ACC112 (cell line): ENCODE results near the gene GNS.
"Not testable (repeated sequence)": the region's sequence is repeated elsewhere in the genome, so short reads cannot be mapped to it uniquely, and the experiment has no call there.

Experiments used
- H2AFZ ChIP-seq: fragments of 200-600 bp; sonication (generic); one replicate; pipeline ENCODE4 v1.6.0; 2017; ENCODE audit warnings: antibody characterized with exemption, low read length; ENCODE audit not compliant: unreplicated experiment
- H3K27ac ChIP-seq: fragments of 200-600 bp; sonication (generic); 2 replicates; pipeline ENCODE4 v1.5.1; 2014; ENCODE audit warnings: low read depth, mild to moderate bottlenecking, antibody characterized with exemption, low read length, moderate library complexity
- H3K27me3 ChIP-seq: fragments of 200-600 bp; sonication (generic); 2 replicates; pipeline ENCODE4 v1.6.1; 2014; ENCODE audit warnings: mild to moderate bottlenecking, antibody characterized with exemption, low read length, moderate library complexity, mixed read lengths; ENCODE audit not compliant: insufficient read depth
- H3K36me3 ChIP-seq: fragments of 200-600 bp; sonication (generic); 2 replicates; pipeline ENCODE4 v1.6.1; 2016; ENCODE audit warnings: mild to moderate bottlenecking, antibody characterized with exemption, low read length, moderate library complexity, mixed read lengths; ENCODE audit not compliant: insufficient read depth
- H3K4me1 ChIP-seq: fragments of 200-600 bp; sonication (generic); one replicate; pipeline ENCODE4 v1.6.1; 2016; ENCODE audit warnings: low read length, mixed read lengths; ENCODE audit not compliant: insufficient read depth, unreplicated experiment, control insufficient read depth
- H3K4me3 ChIP-seq: fragments of 200-600 bp; sonication (generic); 2 replicates; pipeline ENCODE4 v1.5.1; 2014; ENCODE audit warnings: mild to moderate bottlenecking, low read depth, low read length
- H3K79me2 ChIP-seq: fragments of 200-600 bp; sonication (generic); one replicate; pipeline ENCODE4 v1.6.0; 2016; ENCODE audit warnings: low read length; ENCODE audit not compliant: control insufficient read depth, unreplicated experiment, insufficient read depth

Gene GNS

GRCh38 chr12:64700532-64700931, 58.7 kb downstream of the GNS start:
- H3K36me3 ChIP-seq, result no peaks in the 10 kb centered on the region
- peaks cover 8% of the 10 kb centered on the region for H3K4me1 ChIP-seq
- H2AFZ ChIP-seq, result no peak overlapping the region
- no peaks in the 10 kb centered on the region for H3K27me3 ChIP-seq
- H3K27ac ChIP-seq, result no peak overlapping the region
- no peak overlapping the region for H3K4me3 ChIP-seq
- H3K79me2 ChIP-seq, result no peaks in the 10 kb centered on the region

- Histone ChIP-seq H3K4me3 (no peak overlapping the region), H2AFZ (no peak overlapping the region), H3K27ac (no peak overlapping the region), H3K36me3 (no peaks in the 10 kb centered on the region), H3K79me2 (no peaks in the 10 kb centered on the region), H3K4me1 (peaks cover 8% of the 10 kb centered on the region), H3K27me3 (no peaks in the 10 kb centered on the region)
These were observed 59.6 kb downstream of the GNS start for GRCh38 chr12:64699504-64700115.

- no peak overlapping the region for H3K27ac ChIP-seq
These were observed 63.0 kb downstream of the GNS start for GRCh38 chr12:64696080-64696741.

DNA sequence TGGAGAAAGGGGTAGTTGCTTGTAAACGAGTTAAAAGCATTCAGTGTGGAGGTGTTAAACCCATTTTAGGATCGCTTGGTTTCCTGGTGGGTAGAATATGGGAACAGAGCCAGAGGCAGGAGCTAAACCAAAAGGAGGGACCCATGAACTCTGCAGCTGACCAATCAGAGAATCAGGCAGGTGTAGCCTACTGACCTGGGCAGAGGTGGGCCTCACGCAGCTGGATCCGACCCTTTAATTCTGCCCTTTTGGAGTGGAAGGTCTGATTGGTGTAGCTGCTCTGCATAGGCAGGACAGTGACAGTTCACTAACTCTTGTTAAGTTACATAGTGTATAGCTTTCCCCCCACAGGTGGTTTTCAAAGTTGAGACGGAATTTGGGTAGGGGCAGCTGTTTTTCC, 63.7 kb downstream of the GNS start:
- H3K36me3 ChIP-seq, result no peaks in the 10 kb centered on the region
- no peak overlapping the region for H3K27ac ChIP-seq
- H3K4me1 ChIP-seq, result peaks cover 7% of the 10 kb centered on the region
- H3K27me3 ChIP-seq, result no peaks in the 10 kb centered on the region
- H3K4me3 ChIP-seq, result no peak overlapping the region
- H2AFZ ChIP-seq, result no peak overlapping the region
- no peaks in the 10 kb centered on the region for H3K79me2 ChIP-seq

More at GRCh38 chr12:64696080-64696741, 63.0 kb downstream of the GNS start:
- H3K27me3 ChIP-seq, result no peaks in the 10 kb centered on the region
- H3K36me3 ChIP-seq, result no peaks in the 10 kb centered on the region
- no peaks in the 10 kb centered on the region for H3K79me2 ChIP-seq
- no peak overlapping the region for H3K4me3 ChIP-seq
- H2AFZ ChIP-seq, result no peak overlapping the region
- peaks cover 12% of the 10 kb centered on the region for H3K4me1 ChIP-seq

- Histone ChIP-seq H2AFZ (no peak overlapping the region), H3K4me3 (no peak overlapping the region), H3K4me1 (peaks cover 7% of the 10 kb centered on the region), H3K27me3 (no peaks in the 10 kb centered on the region), H3K27ac (no peak overlapping the region), H3K79me2 (no peaks in the 10 kb centered on the region), H3K36me3 (no peaks in the 10 kb centered on the region)
These were observed 64.8 kb downstream of the GNS start for GRCh38 chr12:64694130-64695040.

GRCh38 chr12:64691795-64692583, 67.2 kb downstream of the GNS start:
- Histone ChIP-seq H3K27ac (no peak overlapping the region), H3K4me3 (no peak overlapping the region), H3K4me1 (peaks cover 7% of the 10 kb centered on the region), H3K79me2 (no peaks in the 10 kb centered on the region), H3K36me3 (no peaks in the 10 kb centered on the region), H2AFZ (no peak overlapping the region), H3K27me3 (no peaks in the 10 kb centered on the region)

DNA sequence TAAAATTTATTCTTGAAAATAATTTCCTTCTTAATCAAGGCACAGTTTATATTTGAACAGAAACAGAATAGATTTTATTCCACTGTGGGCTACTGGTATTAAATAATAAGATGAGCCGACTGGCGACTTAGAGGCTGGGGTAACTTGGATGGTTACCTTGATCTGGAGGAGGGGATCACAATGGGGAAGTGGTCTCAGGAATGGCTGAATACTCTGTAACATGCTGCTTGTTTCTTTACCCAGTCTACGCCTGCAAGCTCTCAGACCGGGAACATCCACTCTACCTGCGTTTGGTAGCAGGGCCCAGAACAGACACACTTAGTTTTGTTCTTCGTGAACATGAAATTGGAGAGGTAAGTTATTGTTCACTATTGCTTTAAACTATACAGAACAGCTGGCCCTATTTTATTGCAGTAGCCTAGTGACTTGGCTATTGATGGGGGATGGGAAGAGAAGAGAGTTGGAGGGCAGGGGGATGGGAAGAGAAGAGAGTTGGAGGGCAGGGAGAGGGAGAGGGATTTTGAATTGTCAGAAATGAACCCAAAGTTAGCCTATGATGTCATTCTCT, 67.9 kb downstream of the GNS start:
- no peak overlapping the region for H3K27ac ChIP-seq
- no peaks in the 10 kb centered on the region for H3K79me2 ChIP-seq
- no peaks in the 10 kb centered on the region for H3K27me3 ChIP-seq
- H2AFZ ChIP-seq, result no peak overlapping the region
- H3K4me1 ChIP-seq, result peaks cover 7% of the 10 kb centered on the region
- H3K4me3 ChIP-seq, result no peak overlapping the region
- H3K36me3 ChIP-seq, result no peaks in the 10 kb centered on the region

DNA sequence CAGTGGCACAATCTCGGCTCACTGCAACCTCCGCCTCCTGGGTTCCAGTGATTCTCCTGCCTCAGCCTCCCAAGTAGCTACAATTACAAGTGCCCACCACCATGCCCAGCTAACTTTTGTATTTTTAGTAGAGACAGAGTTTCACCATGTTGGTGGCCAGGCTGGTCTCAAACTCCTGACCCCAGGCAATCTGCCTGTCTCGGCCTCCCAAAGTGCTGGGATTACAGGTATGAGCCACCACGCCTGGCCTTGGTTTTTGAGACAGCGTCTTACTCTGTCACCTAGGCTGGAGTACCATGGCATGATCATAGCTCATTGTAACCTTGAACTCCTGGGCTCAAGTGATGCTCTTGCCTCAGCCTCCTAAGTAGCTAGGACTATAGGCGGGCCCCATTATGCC, 69.0 kb downstream of the GNS start:
- not testable (repeated sequence) for H3K27me3 ChIP-seq, H3K4me1 ChIP-seq, H3K4me3 ChIP-seq, H3K27ac ChIP-seq, H3K36me3 ChIP-seq, H2AFZ ChIP-seq, H3K79me2 ChIP-seq

DNA sequence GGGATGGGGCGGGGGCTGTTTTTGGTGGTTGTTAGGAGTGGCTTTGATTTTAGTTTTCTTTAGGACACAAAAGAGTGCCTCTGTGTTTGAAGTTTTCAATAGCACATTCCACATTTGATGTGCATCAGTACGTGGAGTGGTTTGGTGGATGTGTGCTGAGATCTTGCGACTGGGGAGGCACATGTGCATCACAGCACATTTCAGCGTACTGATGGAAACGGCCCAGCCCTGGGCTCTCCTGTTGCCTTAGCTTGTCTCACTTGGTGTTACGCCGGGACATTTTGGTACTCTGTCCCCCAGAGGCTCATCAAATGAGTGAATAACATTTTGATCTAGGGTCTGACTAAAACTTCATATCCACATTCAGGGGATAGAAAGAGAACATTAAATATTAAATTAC, 70.5 kb downstream of the GNS start:
- Histone ChIP-seq H3K4me3 (no peak overlapping the region), H3K27me3 (no peaks in the 10 kb centered on the region), H3K4me1 (peaks cover 4% of the 10 kb centered on the region), H2AFZ (no peak overlapping the region), H3K79me2 (no peaks in the 10 kb centered on the region), H3K27ac (no peak overlapping the region), H3K36me3 (no peaks in the 10 kb centered on the region)

DNA sequence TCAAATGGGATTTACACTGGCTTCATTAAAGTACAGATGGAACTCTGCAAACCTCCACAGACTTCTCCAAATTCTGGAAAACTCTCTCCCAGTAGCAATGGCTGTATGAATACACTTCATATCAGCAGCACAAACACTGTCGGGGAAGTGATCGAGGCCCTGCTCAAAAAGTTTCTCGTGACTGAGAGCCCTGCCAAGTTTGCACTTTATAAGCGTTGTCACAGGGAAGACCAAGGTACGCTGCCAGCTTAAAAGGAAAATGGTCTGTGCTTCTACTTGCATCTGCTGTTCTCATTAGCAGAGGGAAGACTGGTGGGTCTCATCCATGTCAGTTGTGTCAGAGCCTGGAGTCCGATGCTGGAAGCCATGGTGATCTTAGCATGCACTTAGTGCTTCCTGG, 71.0 kb downstream of the GNS start:
- Histone ChIP-seq H3K4me3 (no peak overlapping the region), H3K4me1 (peaks cover 4% of the 10 kb centered on the region), H3K79me2 (peaks cover under 1% of the 10 kb centered on the region), H3K36me3 (no peaks in the 10 kb centered on the region), H3K27ac (no peak overlapping the region), H2AFZ (no peak overlapping the region), H3K27me3 (no peaks in the 10 kb centered on the region)
